IgD-negative memory B cell (primary cell): ENCODE data around the gene PALLD. TPM values are rescaled to one million over a fixed set of nuclear protein-coding genes. Genes with fewer than 3 reads are reported as not detected.

Experiments
- H3K27ac Mint-ChIP-seq, 3 donors: one replicate each; pipeline ENCODE4 v1.8.0; 2020 to 2022; ENCODE audit warnings: mild to moderate bottlenecking in 3 of 3, mixed read lengths in 3 of 3, moderate library complexity in 1 of 3
- H3K27me3 Mint-ChIP-seq: one replicate; pipeline ENCODE4 v1.8.0; 2021; ENCODE audit warnings: mixed read lengths
- H3K36me3 Mint-ChIP-seq: one replicate; pipeline ENCODE4 v1.8.0; 2020; ENCODE audit warnings: mild to moderate bottlenecking, mixed read lengths
- H3K4me1 Mint-ChIP-seq, 3 donors: one replicate each; pipeline ENCODE4 v1.8.0; 2020 to 2022; ENCODE audit warnings: mixed read lengths in 3 of 3, mild to moderate bottlenecking in 1 of 3
- H3K4me3 Mint-ChIP-seq, 4 donors: one replicate each; pipeline ENCODE4 v1.8.0; 2020 to 2022; ENCODE audit warnings: mild to moderate bottlenecking in 4 of 4, mixed read lengths in 4 of 4, moderate library complexity in 3 of 4
- H3K9me3 Mint-ChIP-seq, 3 donors: one replicate each; pipeline ENCODE4 v1.8.0; 2020 to 2021; ENCODE audit warnings: mixed read lengths in 3 of 3, mild to moderate bottlenecking in 1 of 3
- polyA plus RNA-seq: library from polyadenylated mRNA; unstranded; fragments of 300-500 nt; fragmentation: Illumina TruSeq; gene quantifications from one replicate; pipeline ENCODE4 v1.2.3, GENCODE V29; 2021

Gene PALLD
- polyA plus RNA-seq, 1 donor from 2014 or later: 0.31 TPM

DNA sequence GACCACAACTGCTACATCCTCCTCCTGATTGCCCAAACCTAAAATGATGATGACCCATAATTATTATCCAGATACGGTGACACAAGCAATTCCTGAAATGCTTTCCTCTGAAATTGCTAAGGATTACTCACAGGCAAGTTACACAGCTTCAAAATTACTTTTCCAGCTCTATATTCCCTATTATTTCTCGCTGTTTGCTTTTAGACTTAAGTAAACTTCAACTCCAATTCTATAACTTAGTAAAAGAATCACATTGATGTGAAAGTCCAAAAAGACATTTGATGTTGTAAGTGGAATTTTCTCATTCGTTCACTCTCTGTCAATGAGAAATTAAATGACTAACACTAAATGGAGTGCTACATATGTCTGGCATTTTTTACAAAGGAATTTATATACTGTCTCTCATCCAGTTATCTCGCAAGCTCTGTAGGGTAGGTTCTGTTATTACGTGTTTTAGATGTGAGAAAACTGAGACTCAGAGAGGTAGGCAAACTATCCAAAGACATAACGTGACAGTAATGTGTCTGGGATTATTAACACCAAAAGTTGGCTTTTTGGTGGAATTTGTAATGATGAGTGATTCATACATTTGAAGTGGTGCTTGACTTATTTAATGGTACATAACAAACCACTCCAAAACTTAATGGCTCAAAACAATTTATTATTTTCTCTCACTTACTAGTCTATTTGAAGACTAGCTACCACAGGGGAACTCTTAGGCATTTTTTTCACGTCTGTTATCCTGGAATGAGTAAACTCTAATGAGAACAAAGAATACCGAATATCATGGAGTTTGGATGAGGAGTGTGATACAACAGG is 31.5 kb downstream of the PALLD start:
- Mint-ChIP-seq H3K27ac (no peak overlapping the region), H3K4me3 (no peak overlapping the region), H3K9me3 (peaks cover 0 to 2% (median 0%) of the 10 kb centered on the region in 3 donors), H3K4me1 (peaks cover 0 to 1% (median 0%) of the 10 kb centered on the region in 3 donors), H3K27me3 (peaks cover 3% of the 10 kb centered on the region), H3K36me3 (no peaks in the 10 kb centered on the region)

DNA sequence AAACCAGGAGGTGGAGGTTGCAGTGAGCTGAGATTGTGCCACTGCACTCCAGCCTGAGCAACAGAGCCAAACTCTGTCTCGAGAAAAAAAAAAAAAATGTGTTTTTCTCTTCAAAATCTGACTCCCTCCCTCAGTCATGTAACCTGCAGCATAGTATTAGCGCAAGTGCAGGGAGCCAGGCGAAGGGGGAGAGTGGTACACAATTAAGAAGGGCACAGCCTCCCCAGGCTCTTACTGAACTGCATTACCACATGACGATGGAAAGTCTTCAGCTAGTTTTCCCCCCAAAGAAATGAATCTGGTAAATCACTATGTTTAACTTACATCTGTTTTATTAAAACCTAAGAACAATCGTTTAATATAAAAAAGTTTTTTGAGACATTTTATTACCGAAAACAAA is 32.4 kb downstream of the PALLD start:
- Mint-ChIP-seq H3K27ac (no peak overlapping the region), H3K9me3 (peaks cover 0 to 2% (median 0%) of the 10 kb centered on the region in 3 donors), H3K27me3 (peaks cover 3% of the 10 kb centered on the region), H3K36me3 (no peaks in the 10 kb centered on the region), H3K4me3 (no peak overlapping the region), H3K4me1 (peaks cover 0 to 1% (median 0%) of the 10 kb centered on the region in 3 donors)

DNA sequence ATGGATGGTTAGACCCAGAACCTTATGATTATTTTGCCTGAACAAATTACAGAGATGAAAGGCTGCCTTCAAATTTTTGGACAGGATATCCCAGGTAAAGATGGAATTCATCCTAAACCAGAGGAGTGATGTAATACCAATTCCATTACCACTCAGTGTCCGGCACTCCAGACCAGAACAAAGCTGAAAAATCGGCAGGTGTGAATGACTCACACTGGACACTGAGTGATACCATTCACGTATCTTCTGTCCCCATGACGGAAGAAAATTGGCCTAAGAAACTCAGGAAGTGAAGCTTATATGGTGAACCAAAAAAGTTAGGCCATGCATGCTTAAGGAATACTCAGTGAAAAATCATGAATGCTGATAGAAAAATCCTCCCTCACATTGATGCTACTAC is 34.5 kb downstream of the PALLD start:
- Mint-ChIP-seq H3K27ac (no peak overlapping the region), H3K9me3 (peaks cover 0 to 2% (median under 1%) of the 10 kb centered on the region in 3 donors), H3K4me3 (no peak overlapping the region), H3K4me1 (peaks cover 0 to 3% (median 1%) of the 10 kb centered on the region in 3 donors), H3K36me3 (no peaks in the 10 kb centered on the region), H3K27me3 (peaks cover 2% of the 10 kb centered on the region)

DNA sequence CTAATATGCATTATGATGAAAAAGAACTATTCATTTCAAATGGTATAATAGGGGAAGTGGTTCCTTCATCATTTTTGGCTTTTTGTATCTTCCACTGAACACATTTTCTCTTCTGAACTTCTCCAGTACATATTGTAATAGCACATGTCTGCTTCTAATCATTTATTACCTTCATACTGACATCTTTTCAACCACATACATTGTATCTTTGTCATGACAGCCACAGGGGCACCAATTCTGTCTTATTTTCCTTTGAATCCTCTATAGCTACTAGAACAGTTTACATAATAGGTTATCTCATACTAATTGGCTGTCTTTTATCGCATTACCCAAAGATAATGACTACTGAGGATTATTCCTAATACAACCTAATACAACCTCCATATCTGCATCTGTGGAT is 37.7 kb downstream of the PALLD start:
- Mint-ChIP-seq H3K9me3 (peaks cover 0 to 2% (median 1%) of the 10 kb centered on the region in 3 donors), H3K4me1 (peaks cover 0 to 4% (median 0%) of the 10 kb centered on the region in 3 donors), H3K36me3 (no peaks in the 10 kb centered on the region), H3K4me3 (no peak overlapping the region), H3K27me3 (no peaks in the 10 kb centered on the region), H3K27ac (no peak overlapping the region)

DNA sequence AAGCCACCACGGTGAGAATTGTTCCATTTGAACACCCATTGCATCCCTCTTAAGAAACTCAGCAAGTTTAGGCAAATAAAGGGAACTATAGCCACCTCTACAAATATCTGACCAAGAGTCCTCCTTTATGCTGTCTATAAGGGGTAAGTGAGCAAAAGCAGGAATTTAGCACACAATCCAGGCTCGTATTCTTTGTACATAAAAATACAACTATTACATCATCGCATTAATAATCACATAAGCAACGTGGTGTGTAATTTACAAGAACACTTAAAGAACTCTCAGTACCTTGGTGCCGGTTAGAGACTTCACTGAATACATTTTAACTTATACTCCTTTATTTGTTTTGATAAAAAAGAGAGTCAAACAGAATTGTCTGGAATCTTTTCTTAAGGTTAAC is 38.8 kb downstream of the PALLD start:
- no peak overlapping the region for H3K4me3 Mint-ChIP-seq
- no peaks in the 10 kb centered on the region for H3K27me3 Mint-ChIP-seq
- peaks cover 0 to 4% (median 0%) of the 10 kb centered on the region in 3 donors for H3K4me1 Mint-ChIP-seq
- no peaks in the 10 kb centered on the region for H3K36me3 Mint-ChIP-seq
- H3K27ac Mint-ChIP-seq: no peak overlapping the region
- peaks cover 0 to 1% (median 0%) of the 10 kb centered on the region in 3 donors for H3K9me3 Mint-ChIP-seq

DNA sequence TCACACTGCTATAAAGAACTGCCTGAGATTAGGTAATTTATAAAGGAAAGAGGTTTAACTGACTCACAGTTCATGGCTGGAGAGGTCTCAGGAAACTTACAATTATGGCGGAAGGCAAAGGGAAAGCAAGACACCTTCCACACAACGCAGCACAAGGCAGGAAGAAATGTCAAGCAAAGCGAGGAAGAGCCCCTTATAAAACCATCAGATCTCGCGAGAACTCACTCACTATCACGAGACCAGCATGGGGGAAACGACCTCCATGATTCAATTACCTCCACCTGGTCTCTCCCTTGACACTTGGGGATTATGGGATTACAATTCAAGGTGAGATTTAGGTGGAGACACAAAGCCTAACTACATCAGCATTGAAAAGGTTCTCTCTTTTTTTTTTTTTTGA is 39.6 kb downstream of the PALLD start:
- H3K9me3 Mint-ChIP-seq: peaks cover 0 to 1% (median 0%) of the 10 kb centered on the region in 3 donors
- H3K4me3 Mint-ChIP-seq: no peak overlapping the region
- H3K27ac Mint-ChIP-seq: no peak overlapping the region
- H3K4me1 Mint-ChIP-seq: peaks cover 0 to 4% (median 0%) of the 10 kb centered on the region in 3 donors
- H3K36me3 Mint-ChIP-seq: no peaks in the 10 kb centered on the region
- H3K27me3 Mint-ChIP-seq: no peaks in the 10 kb centered on the region

DNA sequence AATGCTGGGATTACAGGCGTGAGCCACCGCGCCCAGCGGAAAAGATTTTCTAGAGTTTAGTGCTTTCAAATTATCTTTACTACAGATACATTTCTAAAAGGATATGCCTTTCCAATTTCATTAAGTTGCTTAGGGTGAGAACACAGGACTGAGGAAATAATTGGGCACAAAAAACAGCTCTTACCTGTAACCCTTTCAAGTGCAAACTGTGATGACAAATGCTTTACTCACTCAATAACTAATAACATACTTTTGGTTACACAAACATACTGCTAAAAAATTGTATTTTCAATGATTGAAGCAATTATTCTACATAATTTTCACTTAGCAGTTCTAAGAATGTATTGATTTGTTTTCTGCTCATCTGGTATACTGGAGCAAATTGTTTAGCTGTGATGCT is 40.2 kb downstream of the PALLD start:
- peaks cover 0 to 4% (median 0%) of the 10 kb centered on the region in 3 donors for H3K4me1 Mint-ChIP-seq
- peaks cover 0 to 1% (median 0%) of the 10 kb centered on the region in 3 donors for H3K9me3 Mint-ChIP-seq
- H3K27me3 Mint-ChIP-seq: no peaks in the 10 kb centered on the region
- no peak overlapping the region for H3K4me3 Mint-ChIP-seq
- H3K36me3 Mint-ChIP-seq: no peaks in the 10 kb centered on the region
- no peak overlapping the region for H3K27ac Mint-ChIP-seq

DNA sequence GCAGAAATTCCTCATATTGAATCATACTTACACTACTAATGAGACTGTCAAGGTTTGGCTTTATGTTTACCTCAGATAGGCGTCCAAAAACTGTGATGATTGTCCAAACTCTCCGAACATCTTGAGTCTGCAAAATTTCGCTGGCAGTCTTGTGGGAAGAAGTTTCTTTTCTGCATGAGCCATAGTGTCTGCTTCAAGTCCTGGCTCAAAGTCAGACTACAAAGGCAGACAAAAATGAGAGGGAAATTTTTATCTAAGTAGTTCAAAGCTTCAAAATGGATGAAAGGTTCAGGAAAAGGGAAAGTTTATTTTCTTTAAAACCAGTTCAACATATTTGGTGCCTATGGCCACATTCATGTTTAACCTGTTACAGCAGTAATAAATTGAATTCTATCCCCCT is 40.7 kb downstream of the PALLD start:
- Mint-ChIP-seq H3K9me3 (peaks cover 0 to 1% (median 0%) of the 10 kb centered on the region in 3 donors), H3K36me3 (no peaks in the 10 kb centered on the region), H3K27ac (no peak overlapping the region), H3K4me1 (peaks cover 0 to 4% (median 0%) of the 10 kb centered on the region in 3 donors), H3K4me3 (no peak overlapping the region), H3K27me3 (no peaks in the 10 kb centered on the region)

DNA sequence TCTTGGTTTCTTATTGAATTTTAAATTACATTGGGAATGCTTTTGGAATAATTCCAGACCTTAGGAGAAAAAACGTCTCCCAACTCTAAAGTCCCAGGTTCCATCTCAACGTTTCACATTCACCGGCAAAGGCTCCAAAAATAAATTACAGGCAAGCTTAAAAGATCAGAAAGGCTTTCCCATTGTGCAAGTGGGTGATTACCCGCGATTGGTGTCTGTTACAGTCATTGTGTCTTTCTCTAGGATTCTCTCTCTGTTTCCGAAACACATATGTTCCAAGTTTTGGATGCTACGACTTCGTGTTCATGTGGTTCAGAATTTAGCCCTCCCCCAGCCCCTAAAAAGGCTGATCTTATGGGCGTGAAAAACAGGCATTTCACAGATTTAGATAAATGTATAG is 41.8 kb downstream of the PALLD start:
- no peak overlapping the region for H3K4me3 Mint-ChIP-seq
- no peaks in the 10 kb centered on the region for H3K27me3 Mint-ChIP-seq
- no peak overlapping the region for H3K27ac Mint-ChIP-seq
- no peaks in the 10 kb centered on the region for H3K36me3 Mint-ChIP-seq
- H3K9me3 Mint-ChIP-seq: peaks cover 0 to 1% (median 0%) of the 10 kb centered on the region in 3 donors
- peaks cover 0 to 4% (median 0%) of the 10 kb centered on the region in 3 donors for H3K4me1 Mint-ChIP-seq

DNA sequence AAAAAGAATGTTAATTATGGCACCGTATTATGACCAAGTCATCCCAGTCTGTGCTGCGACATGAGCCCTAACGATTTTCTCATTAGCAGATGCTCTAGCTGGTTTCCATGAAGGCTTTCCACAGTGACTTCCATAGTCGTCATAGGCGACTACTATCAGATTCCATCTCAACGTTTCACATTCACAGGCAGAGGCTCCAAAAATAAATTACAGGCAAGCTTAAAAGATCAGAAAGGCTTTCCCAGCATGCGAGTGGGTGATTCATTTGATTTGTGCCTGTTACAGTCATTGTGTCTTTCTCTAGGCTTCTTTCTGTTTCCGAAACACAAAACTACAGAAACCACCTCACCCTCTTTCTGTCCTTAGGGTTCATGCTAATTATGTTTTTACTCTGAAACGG is 43.2 kb downstream of the PALLD start:
- no peak overlapping the region for H3K4me3 Mint-ChIP-seq
- H3K27me3 Mint-ChIP-seq: no peaks in the 10 kb centered on the region
- H3K9me3 Mint-ChIP-seq: peaks cover 0 to 1% (median 0%) of the 10 kb centered on the region in 3 donors
- H3K36me3 Mint-ChIP-seq: no peaks in the 10 kb centered on the region
- peaks cover 0 to 4% (median 0%) of the 10 kb centered on the region in 3 donors for H3K4me1 Mint-ChIP-seq
- H3K27ac Mint-ChIP-seq: no peak overlapping the region

DNA sequence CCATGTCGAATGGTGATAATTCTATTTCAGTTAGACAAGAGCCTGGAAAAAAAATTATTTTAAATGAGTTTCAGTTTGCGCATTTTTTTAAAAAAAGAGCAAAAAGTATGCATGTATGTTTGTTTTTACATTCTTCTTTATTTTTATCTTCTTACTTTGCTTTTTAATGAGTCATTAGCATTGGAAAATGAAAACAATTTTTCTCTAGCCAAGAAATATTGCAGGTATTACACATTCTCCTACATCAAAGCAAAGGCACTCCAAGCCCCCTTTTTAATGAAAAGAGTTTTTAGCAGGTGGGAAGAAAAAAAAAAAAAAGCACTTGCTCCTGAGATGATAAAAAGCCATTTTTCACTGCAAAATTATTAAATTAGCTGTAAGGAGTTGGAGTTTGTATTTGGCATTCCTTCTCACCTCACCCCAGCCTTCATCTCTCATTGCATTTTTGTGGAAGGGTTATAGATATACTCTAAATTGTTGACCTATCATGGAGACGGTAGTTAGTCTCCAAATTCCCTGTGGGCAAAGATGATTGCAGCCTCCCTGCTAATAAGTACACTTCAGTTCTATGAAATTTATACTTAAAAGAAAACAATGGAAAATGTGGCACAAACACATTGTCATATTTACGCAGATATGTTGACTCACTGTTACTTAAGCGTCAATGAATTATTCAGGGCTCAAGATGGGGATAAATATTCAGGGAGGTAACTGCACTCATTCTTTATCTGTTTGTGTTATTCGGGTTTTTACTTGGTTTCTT is 43.8 kb downstream of the PALLD start:
- H3K27ac Mint-ChIP-seq: no peak overlapping the region
- no peaks in the 10 kb centered on the region for H3K27me3 Mint-ChIP-seq
- peaks cover 0 to 4% (median 1%) of the 10 kb centered on the region in 3 donors for H3K4me1 Mint-ChIP-seq
- H3K36me3 Mint-ChIP-seq: no peaks in the 10 kb centered on the region
- peaks cover 0 to 3% (median 0%) of the 10 kb centered on the region in 3 donors for H3K9me3 Mint-ChIP-seq
- H3K4me3 Mint-ChIP-seq: no peak overlapping the region

DNA sequence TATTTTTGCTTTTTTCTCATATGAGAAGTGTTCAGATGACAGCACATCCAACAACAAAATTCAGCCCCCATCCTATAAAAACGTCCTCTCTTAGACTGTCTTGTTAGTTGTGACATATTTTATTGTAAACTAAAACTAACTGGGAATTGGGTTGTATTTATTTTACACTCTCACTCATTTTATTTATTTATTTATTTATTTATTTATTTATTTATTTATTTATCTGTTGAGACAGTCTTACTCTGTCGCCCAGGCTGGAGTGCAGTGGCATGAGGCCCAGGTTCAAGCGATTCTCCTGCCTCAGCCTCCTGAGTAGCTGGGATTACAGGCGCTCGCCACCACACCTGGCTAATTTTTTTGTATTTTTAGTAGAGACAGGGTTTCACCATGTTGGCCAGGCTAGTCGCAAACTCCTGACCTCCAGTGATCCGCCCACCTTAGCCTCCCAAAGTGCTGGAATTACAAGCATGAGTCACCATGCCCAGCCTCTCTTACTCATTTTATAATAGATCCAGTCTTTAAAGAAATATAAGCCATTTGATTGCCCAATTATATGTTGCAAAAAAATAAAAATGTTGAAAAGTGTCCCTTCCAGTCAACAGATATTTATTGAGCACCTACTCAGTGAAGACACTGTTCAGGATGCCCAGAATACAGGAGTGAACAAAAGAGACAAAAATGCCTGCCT is 44.6 kb downstream of the PALLD start:
- Mint-ChIP-seq H3K4me3 (no peak overlapping the region), H3K36me3 (no peaks in the 10 kb centered on the region), H3K27me3 (no peaks in the 10 kb centered on the region), H3K4me1 (peaks cover 0 to 1% (median 0%) of the 10 kb centered on the region in 3 donors), H3K27ac (no peak overlapping the region), H3K9me3 (peaks cover 0 to 2% (median 0%) of the 10 kb centered on the region in 3 donors)

DNA sequence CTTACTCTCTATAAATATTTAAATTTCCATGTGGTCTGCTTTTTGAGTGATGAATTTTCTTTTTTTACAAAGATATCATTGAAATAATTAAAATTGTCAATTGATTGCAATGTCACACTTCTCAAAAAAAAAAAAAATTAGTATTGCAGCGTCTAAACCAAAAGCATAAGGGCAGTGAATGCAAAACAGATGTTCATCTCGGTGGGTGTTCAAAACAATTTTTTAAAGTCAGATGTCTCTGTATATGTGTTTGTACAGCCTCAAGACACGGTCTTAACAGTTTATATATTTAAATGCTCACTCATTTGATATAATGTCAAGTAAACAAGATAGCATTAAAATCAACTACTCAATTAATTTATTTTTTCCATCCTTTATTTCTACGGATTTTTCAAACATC is 52.3 kb downstream of the PALLD start:
- no peaks in the 10 kb centered on the region for H3K27me3 Mint-ChIP-seq
- no peaks in the 10 kb centered on the region for H3K36me3 Mint-ChIP-seq
- no peak overlapping the region for H3K4me3 Mint-ChIP-seq
- H3K9me3 Mint-ChIP-seq: peaks cover 0 to 2% (median 0%) of the 10 kb centered on the region in 3 donors
- H3K4me1 Mint-ChIP-seq: peaks cover 0 to 1% (median 0%) of the 10 kb centered on the region in 3 donors
- no peak overlapping the region for H3K27ac Mint-ChIP-seq

DNA sequence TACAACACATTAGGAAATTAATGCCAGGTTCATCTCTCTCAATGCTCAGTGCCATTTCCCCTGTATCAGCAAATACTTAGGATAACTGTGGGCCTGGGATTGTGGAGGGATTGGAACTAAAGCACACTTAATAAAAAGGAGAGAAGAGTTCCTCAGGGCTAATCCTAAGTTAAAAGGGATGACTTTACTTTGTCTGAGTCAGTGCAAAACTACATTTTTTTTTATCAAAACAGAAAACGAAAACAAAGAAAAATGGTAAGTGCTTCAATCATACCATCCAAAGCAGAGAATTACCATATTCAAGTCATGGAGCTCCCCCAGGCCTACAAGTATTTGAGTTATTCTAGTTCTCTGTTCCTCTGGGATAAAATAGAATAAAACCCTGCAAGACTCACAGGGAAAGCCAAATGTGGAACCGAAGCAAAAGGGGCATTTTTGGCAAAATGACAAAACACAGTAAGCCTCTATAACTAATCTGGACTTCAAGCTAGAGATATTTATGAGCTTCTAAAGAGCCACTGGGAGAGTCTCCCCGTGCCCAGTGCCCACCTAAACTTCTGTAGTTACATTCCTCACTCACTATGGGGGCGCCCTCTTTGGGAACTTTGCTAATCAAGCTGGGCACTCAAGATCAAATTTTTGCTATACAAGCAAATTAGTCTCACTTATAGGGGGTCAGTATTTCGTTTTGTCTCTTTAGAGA is 53.4 kb downstream of the PALLD start:
- Mint-ChIP-seq H3K4me1 (peaks cover 0 to 1% (median 0%) of the 10 kb centered on the region in 3 donors), H3K4me3 (no peak overlapping the region), H3K27ac (no peak overlapping the region), H3K36me3 (no peaks in the 10 kb centered on the region), H3K27me3 (no peaks in the 10 kb centered on the region), H3K9me3 (peaks cover 0 to 2% (median 0%) of the 10 kb centered on the region in 3 donors)
